ENCODE data around the gene HAPSTR1. TPM values are rescaled to one million over a fixed set of nuclear protein-coding genes. Genes with fewer than 3 reads are reported as not detected.
A peak's percentile ranks its signal among the peaks of the same experiment; 100 is the strongest.

The HAPSTR1 gene
- total RNA-seq, 1 experiment from 2014 or later, result 88.9 TPM

GRCh38 chr16:9070254-9070653 is 21.2 kb upstream of the HAPSTR1 start:
- ChIA-PET POLR2A (interaction anchor here (1.4 to 4.4 kb wide), 2 partner anchors 8 to 10 kb away, joined by 3 to 26 read pairs; no protein-coding TSS in a partner anchor), CTCF (interaction anchor here (0.6 to 1.1 kb wide), 2 partner anchors 21 to 69 kb away, joined by 4 read pairs; partner anchors contain the start of gene HAPSTR1)
- Mint-ChIP-seq H3K27me3 (ENCODE audit: insufficient read depth, unreplicated experiment) (no peaks in the 10 kb centered on the region), H3K9me3 (ENCODE audit: unreplicated experiment) (no peaks in the 10 kb centered on the region), H3K36me3 (ENCODE audit: insufficient read depth, unreplicated experiment) (no peaks in the 10 kb centered on the region), H3K4me1 (ENCODE audit: insufficient read depth, unreplicated experiment) (peaks cover 15% of the 10 kb centered on the region), H3K4me3 (ENCODE audit: unreplicated experiment) (no peak overlapping the region), H3K27ac (ENCODE audit: low read depth, unreplicated experiment) (no peak overlapping the region)
- TF ChIP-seq, protein P1, sequence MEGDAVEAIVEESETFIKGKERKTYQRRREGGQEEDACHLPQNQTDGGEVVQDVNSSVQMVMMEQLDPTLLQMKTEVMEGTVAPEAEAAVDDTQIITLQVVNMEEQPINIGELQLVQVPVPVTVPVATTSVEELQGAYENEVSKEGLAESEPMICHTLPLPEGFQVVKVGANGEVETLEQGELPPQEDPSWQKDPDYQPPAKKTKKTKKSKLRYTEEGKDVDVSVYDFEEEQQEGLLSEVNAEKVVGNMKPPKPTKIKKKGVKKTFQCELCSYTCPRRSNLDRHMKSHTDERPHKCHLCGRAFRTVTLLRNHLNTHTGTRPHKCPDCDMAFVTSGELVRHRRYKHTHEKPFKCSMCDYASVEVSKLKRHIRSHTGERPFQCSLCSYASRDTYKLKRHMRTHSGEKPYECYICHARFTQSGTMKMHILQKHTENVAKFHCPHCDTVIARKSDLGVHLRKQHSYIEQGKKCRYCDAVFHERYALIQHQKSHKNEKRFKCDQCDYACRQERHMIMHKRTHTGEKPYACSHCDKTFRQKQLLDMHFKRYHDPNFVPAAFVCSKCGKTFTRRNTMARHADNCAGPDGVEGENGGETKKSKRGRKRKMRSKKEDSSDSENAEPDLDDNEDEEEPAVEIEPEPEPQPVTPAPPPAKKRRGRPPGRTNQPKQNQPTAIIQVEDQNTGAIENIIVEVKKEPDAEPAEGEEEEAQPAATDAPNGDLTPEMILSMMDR (IDR thresholded peaks at IDR 0.05; ENCODE audit: unreplicated experiment), result no peak
- intact Hi-C loops (cut with micrococcal nuclease), result no loop called here
- no peak for DNase-seq (ENCODE audit: unreplicated experiment)
- no TSS peak for BruUV-seq (replicated peaks)

DNA sequence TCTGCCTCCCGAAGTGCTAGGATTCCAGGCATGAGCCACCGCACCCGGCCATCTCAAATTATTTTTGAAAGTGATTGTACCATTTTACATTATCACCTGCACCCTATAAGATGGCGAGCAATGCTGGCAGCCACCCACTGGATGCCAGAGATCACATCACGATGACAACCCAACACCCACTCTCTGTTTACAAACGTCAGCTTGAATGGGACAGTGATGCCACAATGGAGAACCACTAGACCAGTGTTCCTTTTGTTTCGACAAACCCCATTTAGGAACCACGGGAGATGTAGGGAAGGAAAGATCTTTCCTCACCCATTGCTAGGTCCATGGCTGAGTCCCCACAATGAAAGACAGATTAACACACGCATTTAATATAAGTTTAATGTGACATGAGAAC is 20.1 kb upstream of the HAPSTR1 start:
- no peaks in the 10 kb centered on the region for H3K9me3 Mint-ChIP-seq (ENCODE audit: unreplicated experiment)
- H3K27ac Mint-ChIP-seq (ENCODE audit: low read depth, unreplicated experiment), result no peak overlapping the region
- CTCF ChIA-PET, result interaction anchor here (0.7 to 0.8 kb wide), 2 partner anchors 78 to 1661 kb away, joined by 3 read pairs; no protein-coding TSS in a partner anchor
- no peaks in the 10 kb centered on the region for H3K36me3 Mint-ChIP-seq (ENCODE audit: insufficient read depth, unreplicated experiment)
- no TSS peak for BruUV-seq (replicated peaks)
- intact Hi-C loops (cut with micrococcal nuclease), result no loop called here
- no peak overlapping the region for H3K4me3 Mint-ChIP-seq (ENCODE audit: unreplicated experiment)
- POLR2A ChIA-PET, result interaction anchor here (1.6 kb wide), 1 partner anchor 22 kb away, joined by 5 read pairs; no protein-coding TSS in a partner anchor
- no peak for DNase-seq (ENCODE audit: unreplicated experiment)
- TF ChIP-seq, protein P1 (IDR thresholded peaks at IDR 0.05; ENCODE audit: unreplicated experiment), result no peak
- H3K27me3 Mint-ChIP-seq (ENCODE audit: insufficient read depth, unreplicated experiment), result no peaks in the 10 kb centered on the region
- H3K4me1 Mint-ChIP-seq (ENCODE audit: insufficient read depth, unreplicated experiment), result peaks cover 23% of the 10 kb centered on the region

DNA sequence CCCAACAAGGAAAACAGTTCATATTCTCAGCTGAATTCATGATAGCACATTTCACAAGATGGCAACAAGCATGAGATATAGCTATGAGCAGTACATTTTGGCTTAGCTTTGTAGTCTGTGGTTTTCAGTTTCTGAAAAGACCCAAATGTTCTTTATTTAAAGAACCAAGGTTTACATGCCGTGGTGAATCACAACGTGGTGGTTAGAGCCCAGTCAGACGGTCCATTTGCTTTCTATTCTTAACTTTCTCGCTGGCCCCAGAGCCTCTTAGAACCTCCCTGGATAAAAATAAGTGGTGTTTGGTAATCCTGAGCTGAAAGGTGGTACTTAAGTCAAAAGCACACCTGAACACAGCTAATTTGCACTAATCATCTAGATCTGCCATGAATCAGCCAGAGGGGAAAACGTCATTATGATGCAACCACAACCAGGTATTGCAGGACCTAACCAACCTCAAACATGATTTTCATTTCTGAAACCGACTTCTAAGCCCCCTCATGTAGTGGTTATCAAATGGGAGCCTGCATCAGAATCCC is 18.6 kb upstream of the HAPSTR1 start:
- peak overlapping the region; percentile 23 for H3K4me3 Mint-ChIP-seq (ENCODE audit: unreplicated experiment)
- ChIA-PET CTCF (interaction anchor here (0.9 to 1.6 kb wide), 3 partner anchors 12 to 1442 kb away, joined by 3 to 5 read pairs (median 3); no protein-coding TSS in a partner anchor), POLR2A (interaction anchor here (0.8 to 2.3 kb wide), 7 partner anchors 12 to 114 kb away, joined by 3 to 13 read pairs (median 5); partner anchors contain the start of gene HAPSTR1)
- H3K36me3 Mint-ChIP-seq (ENCODE audit: insufficient read depth, unreplicated experiment), result peaks cover 7% of the 10 kb centered on the region
- TF ChIP-seq, protein P1 (IDR thresholded peaks at IDR 0.05; ENCODE audit: unreplicated experiment), result no peak
- peak; percentile 85 for DNase-seq (ENCODE audit: unreplicated experiment)
- intact Hi-C loops (cut with micrococcal nuclease), result no loop called here
- BruUV-seq (replicated peaks), result no TSS peak
- peaks cover 32% of the 10 kb centered on the region for H3K4me1 Mint-ChIP-seq (ENCODE audit: insufficient read depth, unreplicated experiment)
- H3K9me3 Mint-ChIP-seq (ENCODE audit: unreplicated experiment), result no peaks in the 10 kb centered on the region
- H3K27me3 Mint-ChIP-seq (ENCODE audit: insufficient read depth, unreplicated experiment), result no peaks in the 10 kb centered on the region
- H3K27ac Mint-ChIP-seq (ENCODE audit: low read depth, unreplicated experiment), result peak overlapping the region; percentile 93

DNA sequence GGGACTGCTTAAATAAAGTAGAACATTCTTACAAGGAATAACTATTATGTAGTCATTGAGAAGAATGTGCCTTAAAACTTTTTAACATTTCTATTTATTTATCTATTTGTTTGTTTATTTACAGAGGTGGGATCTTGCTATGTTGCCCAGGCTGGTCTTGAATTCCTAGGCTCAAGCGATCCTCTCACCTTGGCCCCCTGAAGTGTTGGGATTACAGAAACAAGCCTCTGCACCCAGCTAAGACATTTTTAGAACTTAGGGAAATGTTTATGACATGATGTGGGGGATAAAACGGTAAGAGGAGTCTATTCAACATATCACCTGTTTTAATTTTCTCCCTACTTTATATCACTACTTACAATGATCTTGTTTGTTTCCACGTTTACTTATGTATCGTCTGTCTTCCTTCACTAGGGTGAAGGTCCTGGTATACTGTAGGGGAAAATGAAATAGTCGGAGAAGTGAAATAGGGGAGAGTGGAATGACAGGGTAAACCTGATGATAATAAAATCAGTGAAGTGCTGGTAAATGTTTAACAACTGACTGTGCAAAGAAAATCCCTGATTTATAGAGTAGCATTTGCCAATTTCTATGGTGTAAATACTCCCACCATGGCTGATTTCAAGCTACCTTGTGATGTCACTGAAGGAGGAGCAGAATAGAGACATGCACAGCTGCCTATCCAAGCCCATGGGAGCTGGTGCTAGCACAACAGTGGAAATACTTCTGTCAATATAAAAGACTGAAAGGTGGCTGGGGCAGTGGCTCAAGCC is 16.0 kb upstream of the HAPSTR1 start:
- no TSS peak for BruUV-seq (replicated peaks)
- peaks cover 27% of the 10 kb centered on the region for H3K4me1 Mint-ChIP-seq (ENCODE audit: insufficient read depth, unreplicated experiment)

More for the DNA sequence above, 16.0 kb upstream of the HAPSTR1 start:
- Mint-ChIP-seq H3K4me3 (ENCODE audit: unreplicated experiment) (no peak overlapping the region), H3K27me3 (ENCODE audit: insufficient read depth, unreplicated experiment) (no peaks in the 10 kb centered on the region), H3K9me3 (ENCODE audit: unreplicated experiment) (peaks cover 5% of the 10 kb centered on the region), H3K27ac (ENCODE audit: low read depth, unreplicated experiment) (peak overlapping the region; percentile 21), H3K36me3 (ENCODE audit: insufficient read depth, unreplicated experiment) (peaks cover 7% of the 10 kb centered on the region)
- ChIA-PET POLR2A (interaction anchor here (1.3 to 6.2 kb wide), 2 partner anchors 12 to 17 kb away, joined by 4 to 63 read pairs; partner anchors contain the start of gene HAPSTR1), CTCF (interaction anchor here (1.0 kb wide), 1 partner anchor 67 kb away, joined by 5 read pairs; no protein-coding TSS in a partner anchor)
- DNase-seq (ENCODE audit: unreplicated experiment), result no peak
- intact Hi-C loops (cut with micrococcal nuclease), result no loop called here
- TF ChIP-seq, protein P1 (IDR thresholded peaks at IDR 0.05; ENCODE audit: unreplicated experiment), result no peak
